ENCODE data around the gene BCL2L1.

Gene BCL2L1

GRCh38 chr20:31620246-31620645 lies 102.4 kb downstream of the BCL2L1 start:
- H3K4me1 Mint-ChIP-seq = no peaks in the 10 kb centered on the region
- H3K9me3 Mint-ChIP-seq = no peaks in the 10 kb centered on the region
- no peaks in the 10 kb centered on the region for H3K36me3 Mint-ChIP-seq (ENCODE audit: low read depth)
- TF ChIP-seq CTCF (IDR thresholded peaks at IDR 0.05; ENCODE audit: unreplicated experiment in 3 of 3) = no peak
- no peak overlapping the region for H3K27ac Mint-ChIP-seq
- H3K27me3 Mint-ChIP-seq (ENCODE audit: low read depth) = no peaks in the 10 kb centered on the region
- H3K4me3 Mint-ChIP-seq = no peak overlapping the region

- Mint-ChIP-seq H3K4me1 (no peaks in the 10 kb centered on the region), H3K9me3 (no peaks in the 10 kb centered on the region), H3K27me3 (ENCODE audit: low read depth) (no peaks in the 10 kb centered on the region), H3K27ac (no peak overlapping the region), H3K4me3 (no peak overlapping the region), H3K36me3 (ENCODE audit: low read depth) (no peaks in the 10 kb centered on the region)
- TF ChIP-seq CTCF (IDR thresholded peaks at IDR 0.05; ENCODE audit: unreplicated experiment in 3 of 3) = no peak
These were observed 105.1 kb downstream of the BCL2L1 start for GRCh38 chr20:31617432-31618104.

GRCh38 chr20:31615416-31615815 lies 107.3 kb downstream of the BCL2L1 start:
- H3K9me3 Mint-ChIP-seq = no peaks in the 10 kb centered on the region
- no peak overlapping the region for H3K27ac Mint-ChIP-seq
- TF ChIP-seq CTCF (IDR thresholded peaks at IDR 0.05; ENCODE audit: unreplicated experiment in 3 of 3) = no peak
- H3K4me3 Mint-ChIP-seq = no peak overlapping the region
- H3K4me1 Mint-ChIP-seq = peaks cover 7% of the 10 kb centered on the region
- no peaks in the 10 kb centered on the region for H3K36me3 Mint-ChIP-seq (ENCODE audit: low read depth)
- H3K27me3 Mint-ChIP-seq (ENCODE audit: low read depth) = no peaks in the 10 kb centered on the region

Measured in nephron (organoid).